ENCODE results near the gene PLPPR1.
"Not testable (repeated sequence)": the region's sequence is repeated elsewhere in the genome, so short reads cannot be mapped to it uniquely, and the experiment has no call there.

Gene PLPPR1

DNA sequence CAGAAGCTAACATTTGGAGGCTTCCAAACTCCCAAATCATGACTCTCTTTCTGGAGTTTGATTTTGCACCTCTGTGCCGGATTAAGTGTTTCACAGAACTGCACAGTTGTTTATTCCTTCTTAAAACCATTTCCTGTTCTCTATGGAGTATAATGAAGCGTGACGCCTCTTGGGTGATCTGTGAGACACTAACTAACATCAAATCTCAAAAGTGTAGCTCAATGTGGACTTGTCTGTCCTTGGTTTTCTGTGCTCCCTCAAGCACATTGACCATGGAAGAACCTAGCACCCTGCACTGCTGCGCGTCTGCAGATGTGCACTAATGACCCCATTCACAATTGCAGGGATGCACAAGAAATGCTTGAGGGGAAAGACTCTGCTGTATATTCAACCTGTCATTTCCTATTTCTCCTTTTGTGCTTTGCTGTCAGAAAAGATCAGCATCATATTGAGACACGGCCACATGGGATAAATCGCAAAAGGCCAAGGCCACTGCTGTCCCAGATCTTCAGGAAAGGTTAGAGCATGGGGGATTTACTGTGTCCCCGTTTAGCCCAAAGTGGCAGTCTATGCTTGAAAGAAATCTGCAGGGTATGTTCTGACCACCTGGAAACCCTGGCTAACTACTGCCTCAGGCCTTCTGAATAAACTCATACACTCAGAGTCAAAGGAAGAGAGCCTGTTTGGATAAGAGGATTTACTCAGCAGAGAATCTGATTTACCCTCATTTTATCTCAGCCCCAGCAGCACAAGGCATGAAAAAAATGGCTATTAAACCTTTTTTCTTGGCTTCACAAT, 246.6 kb downstream of the PLPPR1 start:
- in situ Hi-C loops (cut with MboI; ENCODE audit: low sequenced_read_pairs), result no loop called here

- in situ Hi-C loops (cut with MboI; ENCODE audit: low sequenced_read_pairs), result no loop called here
These were observed 247.3 kb downstream of the PLPPR1 start for GRCh38 chr9:101275769-101276250.

GRCh38 chr9:101291043-101291442, 262.5 kb downstream of the PLPPR1 start:
- in situ Hi-C loops (cut with MboI; ENCODE audit: low sequenced_read_pairs), result not testable (repeated sequence)

DNA sequence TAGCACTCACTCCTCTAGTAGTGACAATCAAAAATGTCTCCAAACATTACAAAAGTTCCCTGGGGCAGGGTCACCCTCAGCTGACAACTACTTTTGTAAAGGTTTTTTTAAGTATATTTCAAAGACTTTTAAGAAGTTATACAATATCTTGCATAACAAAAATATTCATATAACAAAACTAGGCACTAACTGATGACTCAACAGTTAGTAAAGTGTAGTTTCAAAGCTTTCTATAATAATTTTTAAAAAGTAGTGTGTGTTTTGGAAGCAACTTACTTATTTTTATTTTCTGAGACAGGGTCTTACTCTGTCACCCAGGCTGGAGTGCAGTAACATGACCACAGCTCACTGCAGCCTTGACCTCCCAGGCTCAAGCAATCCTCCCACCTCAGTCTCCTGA, 271.4 kb downstream of the PLPPR1 start:
- in situ Hi-C loops (cut with MboI; ENCODE audit: low sequenced_read_pairs), result loop anchor here (25.0 kb wide), 1 partner anchor 588 kb away; no protein-coding TSS in a partner anchor

- in situ Hi-C loops (cut with MboI; ENCODE audit: low sequenced_read_pairs), result loop anchor here (25.0 kb wide), 1 partner anchor 595 kb away; no protein-coding TSS in a partner anchor
These were observed 278.5 kb downstream of the PLPPR1 start for GRCh38 chr9:101307051-101307450.

GRCh38 chr9:101307524-101308213, 279.1 kb downstream of the PLPPR1 start:
- in situ Hi-C loops (cut with MboI; ENCODE audit: low sequenced_read_pairs), result loop anchor here (25.0 kb wide), 1 partner anchor 595 kb away; no protein-coding TSS in a partner anchor

DNA sequence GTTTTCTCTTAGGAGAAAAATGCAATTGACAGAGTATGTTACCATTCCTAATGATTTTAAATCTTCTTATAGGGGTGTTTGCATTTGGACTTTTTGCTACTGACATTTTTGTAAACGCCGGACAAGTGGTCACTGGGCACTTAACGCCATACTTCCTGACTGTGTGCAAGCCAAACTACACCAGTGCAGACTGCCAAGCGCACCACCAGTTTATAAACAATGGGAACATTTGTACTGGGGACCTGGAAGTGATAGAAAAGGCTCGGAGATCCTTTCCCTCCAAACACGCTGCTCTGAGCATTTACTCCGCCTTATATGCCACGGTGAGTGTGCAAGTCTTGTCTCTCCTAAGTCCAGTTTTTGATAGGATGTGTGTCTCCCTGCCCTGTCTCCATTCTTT, 280.6 kb downstream of the PLPPR1 start:
- in situ Hi-C loops (cut with MboI; ENCODE audit: low sequenced_read_pairs), result loop anchor here (25.0 kb wide), 1 partner anchor 597 kb away; no protein-coding TSS in a partner anchor

GRCh38 chr9:101311191-101311590, 282.7 kb downstream of the PLPPR1 start:
- in situ Hi-C loops (cut with MboI; ENCODE audit: low sequenced_read_pairs), result loop anchor here (25.0 kb wide), 1 partner anchor 599 kb away; no protein-coding TSS in a partner anchor

DNA sequence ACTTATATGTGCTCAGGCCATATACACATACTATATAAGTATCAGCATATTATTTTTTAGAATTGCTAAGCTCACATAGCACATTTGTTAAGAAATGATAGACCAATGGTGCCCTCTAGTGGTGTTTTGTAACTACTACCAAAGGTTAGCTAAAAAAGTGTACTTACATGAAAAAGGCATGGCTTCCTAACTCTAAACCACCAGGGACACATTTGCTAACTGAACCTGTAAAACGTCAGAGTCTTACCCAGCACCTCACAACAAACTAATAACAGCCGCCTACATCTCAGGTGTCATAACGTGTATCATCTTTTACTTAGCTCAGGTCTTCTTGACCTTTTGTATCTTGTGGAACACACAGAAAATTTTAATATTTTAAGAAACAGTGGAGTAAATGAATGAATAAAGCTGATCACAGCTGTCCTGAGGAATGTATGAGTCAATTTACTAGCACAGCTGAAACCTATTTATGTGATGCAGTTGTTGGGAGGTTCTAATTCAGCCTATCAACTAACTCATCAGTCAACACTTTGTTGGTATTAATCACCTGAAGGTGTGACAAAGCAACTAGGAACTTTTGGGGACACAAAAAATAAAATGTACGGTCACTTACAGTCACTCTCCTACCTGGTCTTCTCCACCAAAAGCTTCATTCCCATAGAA, 283.4 kb downstream of the PLPPR1 start:
- in situ Hi-C loops (cut with MboI; ENCODE audit: low sequenced_read_pairs), result loop anchor here (25.0 kb wide), 1 partner anchor 600 kb away; no protein-coding TSS in a partner anchor

- in situ Hi-C loops (cut with MboI; ENCODE audit: low sequenced_read_pairs), result loop anchor here (25.0 kb wide), 1 partner anchor 600 kb away; no protein-coding TSS in a partner anchor
These were observed 284.1 kb downstream of the PLPPR1 start for GRCh38 chr9:101312661-101313060.

GRCh38 chr9:101315112-101315450, 286.6 kb downstream of the PLPPR1 start:
- in situ Hi-C loops (cut with MboI; ENCODE audit: low sequenced_read_pairs), result loop anchor here (25.0 kb wide), 1 partner anchor 603 kb away; no protein-coding TSS in a partner anchor

- in situ Hi-C loops (cut with MboI; ENCODE audit: low sequenced_read_pairs), result loop anchor here (25.0 kb wide), 1 partner anchor 605 kb away; no protein-coding TSS in a partner anchor
These were observed 289.2 kb downstream of the PLPPR1 start for GRCh38 chr9:101317735-101318134.

- in situ Hi-C loops (cut with MboI; ENCODE audit: low sequenced_read_pairs), result loop anchor here (25.0 kb wide), 1 partner anchor 611 kb away; no protein-coding TSS in a partner anchor
These were observed 294.6 kb downstream of the PLPPR1 start for GRCh38 chr9:101323129-101323528.

- in situ Hi-C loops (cut with MboI; ENCODE audit: low sequenced_read_pairs), result loop anchor here (25.0 kb wide), 1 partner anchor 612 kb away; no protein-coding TSS in a partner anchor
These were observed 295.8 kb downstream of the PLPPR1 start for GRCh38 chr9:101324245-101324804.

- in situ Hi-C loops (cut with MboI; ENCODE audit: low sequenced_read_pairs), result no loop called here
These were observed 296.5 kb downstream of the PLPPR1 start for GRCh38 chr9:101325053-101325452.

DNA sequence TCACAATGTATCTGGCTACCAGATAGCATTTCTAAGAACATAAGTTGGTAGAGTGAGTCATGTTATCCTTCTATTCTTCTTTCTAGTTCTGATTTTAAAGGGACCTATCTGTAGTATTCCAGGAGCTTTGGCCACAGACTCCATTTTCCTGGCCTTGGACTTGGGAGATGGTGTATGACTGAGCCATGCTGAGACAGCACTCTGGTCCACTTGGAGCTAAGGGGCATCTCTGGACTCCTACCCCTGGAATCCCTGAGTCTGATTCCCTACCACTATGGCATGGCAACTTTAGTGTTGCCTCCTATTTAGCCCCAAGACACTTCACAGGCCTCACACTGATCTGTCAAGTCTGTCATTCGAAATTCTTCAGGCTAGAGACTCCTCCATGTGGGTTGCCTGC, 297.5 kb downstream of the PLPPR1 start:
- in situ Hi-C loops (cut with MboI; ENCODE audit: low sequenced_read_pairs), result no loop called here

DNA sequence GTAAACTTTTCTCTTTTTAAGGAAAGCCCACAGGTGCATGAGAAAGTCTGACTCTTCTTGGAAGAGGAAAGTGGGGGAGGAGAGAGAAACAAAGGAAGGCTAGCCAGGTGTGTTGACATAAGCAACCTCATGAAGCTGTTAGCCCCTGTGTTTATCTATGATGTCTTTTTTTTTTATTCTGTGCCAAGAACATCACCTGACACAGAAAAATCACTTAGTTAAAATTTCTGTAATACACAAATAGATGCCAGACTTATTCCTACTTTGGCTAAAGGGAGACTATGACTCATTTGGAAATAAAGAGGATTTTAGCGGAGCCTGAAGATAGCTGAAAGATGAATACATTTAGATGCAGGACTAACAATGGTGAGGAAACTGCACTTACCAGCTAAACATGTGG, 298.0 kb downstream of the PLPPR1 start:
- in situ Hi-C loops (cut with MboI; ENCODE audit: low sequenced_read_pairs), result no loop called here

DNA sequence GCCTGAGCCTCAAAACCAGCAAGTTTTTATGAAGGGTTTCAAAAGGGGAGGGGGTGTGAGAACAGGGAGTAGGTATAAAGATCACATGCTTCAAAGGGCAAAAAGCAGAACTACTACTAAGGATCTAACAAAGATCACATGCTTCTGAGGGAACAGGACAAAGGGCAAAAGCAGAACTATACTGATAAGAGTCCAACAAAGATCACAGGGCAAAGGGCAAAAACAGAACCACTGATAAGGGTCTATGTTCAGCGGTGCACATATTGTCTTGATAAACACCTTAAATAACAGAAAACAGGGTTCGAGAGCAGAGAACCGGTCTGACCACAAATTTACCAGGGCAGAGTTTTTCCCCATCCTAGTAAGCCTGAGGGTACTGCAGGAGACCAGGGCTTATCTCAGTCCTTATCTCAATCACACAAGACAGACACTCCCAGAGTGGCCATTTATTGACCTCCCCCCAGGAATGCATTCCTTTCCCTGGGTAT, 298.9 kb downstream of the PLPPR1 start:
- in situ Hi-C loops (cut with MboI; ENCODE audit: low sequenced_read_pairs), result not testable (repeated sequence)

DNA sequence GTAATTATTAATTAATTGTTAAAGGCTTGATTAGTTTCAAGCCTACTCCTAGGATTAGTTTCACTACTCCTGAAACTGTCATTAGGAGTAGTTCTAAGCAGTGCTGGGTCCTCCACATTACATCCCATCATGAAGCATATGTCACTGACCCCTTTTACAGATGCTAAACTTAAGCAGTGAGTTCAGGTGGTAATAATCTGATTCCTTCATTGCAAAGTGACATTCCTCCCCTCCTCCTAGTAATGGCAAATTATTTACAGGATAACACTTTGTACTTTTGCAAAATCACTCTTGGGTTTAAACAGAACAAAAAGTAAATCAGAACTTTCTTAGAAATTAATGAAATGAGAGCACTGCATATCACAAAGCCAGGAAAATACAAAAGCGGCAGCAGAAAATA, 303.8 kb downstream of the PLPPR1 start:
- in situ Hi-C loops (cut with MboI; ENCODE audit: low sequenced_read_pairs), result no loop called here

DNA sequence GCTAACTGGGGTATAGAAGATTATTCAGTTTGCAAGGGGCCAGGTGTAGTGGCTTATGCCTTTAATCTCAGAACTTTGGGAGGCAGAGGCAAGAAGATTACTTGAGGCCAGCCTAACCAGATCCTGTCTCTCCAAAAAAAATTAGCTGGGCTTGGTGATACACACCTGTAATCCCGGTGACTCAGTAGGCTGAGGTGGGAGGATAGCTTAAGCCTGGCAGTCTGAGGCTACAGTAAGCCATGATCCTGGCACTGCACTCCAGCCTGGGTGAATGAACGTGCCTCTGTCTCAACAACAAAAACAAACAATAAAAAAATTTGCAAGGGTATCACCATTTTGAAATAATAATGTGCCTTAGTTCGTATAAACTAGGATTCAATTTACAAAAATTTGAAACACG, 305.0 kb downstream of the PLPPR1 start:
- in situ Hi-C loops (cut with MboI; ENCODE audit: low sequenced_read_pairs), result no loop called here
